Epithelial cell of proximal tubule (primary cell): Measurements from ENCODE around the gene OR10G6. TPM values are rescaled to one million over a fixed set of nuclear protein-coding genes. Genes with fewer than 3 reads are reported as not detected.

ENCODE experiments used
- DNase-seq: peaks from one replicate; pipeline ENCODE4 v3.0.0-alpha.2; 2011; ENCODE audit warnings: low read depth
- H3K4me3 ChIP-seq: 2 replicates; pipeline ENCODE4 v1.5.1; 2011; ENCODE audit warnings: low read depth, mild to moderate bottlenecking, low read length
- CTCF ChIP-seq: conservative IDR thresholded peaks from 2 replicates; pipeline ENCODE4 v1.5.1; 2012; ENCODE audit warnings: low read depth, mild to moderate bottlenecking, low read length
- total RNA-seq: library from RNA; depleted of rRNA; stranded (reverse); fragments of >200 nt; gene quantifications from 2 replicates; pipeline ENCODE4 v1.2.3, GENCODE V29; 2015

OR10G6 gene
- total RNA-seq, 1 donor from 2014 or later = not detected

DNA sequence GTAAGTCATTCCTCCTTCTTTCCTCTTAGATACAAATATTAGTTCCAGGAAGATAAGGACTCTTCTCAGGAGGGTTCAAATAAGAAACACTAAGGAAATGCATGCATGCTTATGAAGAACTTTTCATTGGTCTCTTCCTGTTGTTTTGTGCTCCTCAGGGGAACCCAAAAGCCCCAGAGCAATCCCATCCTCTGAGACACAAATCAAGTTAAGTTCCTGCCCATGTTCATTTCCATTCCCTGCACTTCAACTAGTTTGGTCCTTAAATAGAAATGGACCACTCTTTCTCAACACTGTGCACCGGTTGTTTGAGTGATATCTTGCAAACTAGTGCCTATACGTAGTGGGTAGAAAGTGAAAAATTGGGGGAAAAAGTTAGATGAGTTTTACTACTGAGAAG lies 17.7 kb upstream of the OR10G6 start, which contains the start of gene OR10G4:
Gene OR10G4, plus strand, starts transcription at position 301 of the 400 bp plus-strand sequence. CDS start 2,578 bp downstream, outside the sequence.
- DNase-seq = no peak
- TF ChIP-seq CTCF = no peak
- no peak within 1 kb of the TSS for H3K4me3 ChIP-seq

DNA sequence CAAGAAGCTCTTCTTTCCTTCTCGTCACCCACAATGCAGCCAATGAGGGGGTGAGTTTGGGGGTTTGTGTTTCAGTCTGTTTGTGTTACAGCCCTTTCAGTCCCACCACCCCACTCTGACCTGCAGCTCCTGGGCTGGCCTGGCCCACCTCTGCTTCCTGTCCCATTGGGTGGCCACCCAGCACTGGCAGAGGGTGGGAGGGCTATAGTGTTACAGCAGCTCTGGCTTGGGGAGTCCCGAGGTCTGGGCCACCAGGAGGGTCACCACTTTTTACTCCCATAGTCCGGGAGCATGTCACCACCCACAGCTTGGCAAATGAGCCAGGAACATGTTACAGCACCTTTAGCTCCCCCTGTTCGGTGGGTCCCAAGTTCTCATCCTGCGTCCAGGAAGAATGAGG lies 15.7 kb downstream of the OR10G6 start:
- DNase-seq = no peak
- no peak overlapping the region for H3K4me3 ChIP-seq
- TF ChIP-seq CTCF = no peak

- no peak for DNase-seq
- TF ChIP-seq CTCF = no peak
- no peak within 1 kb of the TSS for H3K4me3 ChIP-seq
These were observed 17.1 kb downstream of the OR10G6 start, which contains the start of gene OR10S1 for GRCh38 chr11:123977731-123978347. Gene OR10S1, minus strand, starts transcription at chr11:123977781. Its CDS starts 117 bp downstream, at chr11:123977664.

GRCh38 chr11:123976770-123977560 lies 18.0 kb downstream of the OR10G6 start:
- no peak overlapping the region for H3K4me3 ChIP-seq
- no peak for DNase-seq
- no peak for TF ChIP-seq CTCF

GRCh38 chr11:123973816-123974215 lies 21.1 kb downstream of the OR10G6 start:
- no peak overlapping the region for H3K4me3 ChIP-seq
- TF ChIP-seq CTCF = no peak
- DNase-seq = peak; percentile 23

DNA sequence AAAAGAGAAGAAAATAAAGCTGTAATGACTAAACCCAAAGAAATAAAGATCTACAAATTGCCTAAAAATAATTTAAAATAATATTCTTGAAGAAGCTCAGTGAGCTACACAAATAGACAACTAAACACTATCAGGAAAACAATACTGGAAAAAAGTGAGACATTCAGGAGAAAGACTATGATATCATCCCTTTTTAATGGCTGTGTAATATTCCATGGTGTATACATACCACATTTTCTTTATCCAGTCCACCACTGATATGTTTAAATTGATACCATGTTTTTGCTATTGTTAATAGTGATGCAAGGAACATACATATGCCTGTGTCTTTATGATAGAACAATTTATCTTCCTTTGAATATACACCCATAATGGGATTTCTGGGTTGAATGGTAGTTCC lies 38.2 kb downstream of the OR10G6 start:
- no peak for TF ChIP-seq CTCF
- no peak overlapping the region for H3K4me3 ChIP-seq

More for the DNA sequence above, 38.2 kb downstream of the OR10G6 start:
- DNase-seq = no peak
